AG20443 (cell line): ENCODE data around the gene ATP6V1D.
"Not testable (repeated sequence)": the region's sequence is repeated elsewhere in the genome, so short reads cannot be mapped to it uniquely, and the experiment has no call there.

Source experiments
- DNase-seq: peaks from one replicate; pipeline ENCODE4 v3.0.0; 2012; ENCODE audit warnings: low spot score, mixed read lengths

ATP6V1D gene

DNA sequence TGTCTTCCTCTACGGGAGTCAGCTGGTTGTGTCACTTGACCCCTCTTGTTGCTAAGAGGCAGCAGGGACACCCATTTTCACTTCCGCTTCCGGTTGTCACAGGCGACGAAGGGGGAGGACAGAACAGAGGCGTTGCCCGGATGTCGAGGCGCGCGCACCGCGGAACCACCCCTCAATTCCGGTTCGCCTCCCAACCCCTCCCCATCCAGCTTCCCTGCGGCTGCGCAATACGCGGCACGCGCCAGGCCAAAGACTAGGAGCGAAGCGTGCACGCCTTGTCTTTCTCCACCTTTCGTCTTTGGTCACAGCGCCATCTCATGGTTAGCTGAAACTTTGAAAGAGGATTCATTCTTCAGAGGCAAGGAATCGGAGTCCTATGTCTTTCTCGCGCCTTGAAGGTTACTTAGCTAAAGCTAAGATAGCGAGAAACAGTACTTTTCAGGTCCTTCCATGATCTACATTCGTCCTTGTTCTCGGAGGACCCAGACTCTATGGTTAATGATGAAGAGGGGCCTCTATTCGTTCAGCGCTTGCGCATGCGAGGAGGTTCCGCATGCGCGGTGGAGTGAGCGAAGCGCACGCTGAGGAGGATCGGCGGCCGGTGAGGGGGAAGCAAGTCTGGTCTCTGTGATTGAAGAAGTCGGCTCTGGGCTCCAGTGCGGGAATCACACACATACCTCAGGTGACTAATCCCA, at the start of gene ATP6V1D, which contains the start of gene EIF2S1:
TSS of gene ATP6V1D (minus strand) at position 30 of the 695 bp plus-strand sequence. CDS start 106 bp downstream, outside the sequence.
TSS of gene EIF2S1 (plus strand) at position 554 of the 695 bp plus-strand sequence. CDS start 4,440 bp downstream, outside the sequence.
- DNase-seq, result peak; percentile 99

DNA sequence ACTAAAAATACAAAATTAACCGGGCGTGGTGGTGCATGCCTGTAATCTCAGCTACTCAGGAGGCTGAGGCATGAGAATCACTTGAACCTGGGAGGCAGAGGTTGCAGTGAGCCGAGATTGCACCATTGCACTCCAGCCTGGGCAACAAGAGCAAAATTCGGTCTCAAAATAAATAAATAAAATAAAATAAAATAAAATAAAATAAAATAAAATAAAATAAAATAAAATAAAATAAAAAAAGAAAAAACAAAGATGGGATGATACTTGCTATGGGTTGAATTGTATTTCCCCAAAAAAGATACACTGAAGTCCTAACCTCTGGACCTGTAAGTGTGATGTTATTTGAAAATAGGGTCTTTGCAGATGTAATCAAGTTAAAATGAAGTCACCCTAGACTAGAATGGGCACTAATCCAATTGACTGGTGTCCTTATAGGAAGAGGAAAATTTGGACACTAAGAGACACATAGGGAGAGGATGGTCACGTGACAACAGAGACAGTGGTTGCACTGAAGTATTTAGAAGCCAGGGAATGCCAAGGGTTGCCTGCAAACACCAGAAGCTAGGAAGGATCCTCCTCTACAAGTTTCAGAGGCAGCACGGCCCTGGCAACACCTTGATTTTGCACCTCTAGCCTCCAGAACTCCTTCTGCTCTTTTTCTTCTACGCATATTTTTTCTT, 48.7 kb upstream of the ATP6V1D start:
- not testable (repeated sequence) for DNase-seq

DNA sequence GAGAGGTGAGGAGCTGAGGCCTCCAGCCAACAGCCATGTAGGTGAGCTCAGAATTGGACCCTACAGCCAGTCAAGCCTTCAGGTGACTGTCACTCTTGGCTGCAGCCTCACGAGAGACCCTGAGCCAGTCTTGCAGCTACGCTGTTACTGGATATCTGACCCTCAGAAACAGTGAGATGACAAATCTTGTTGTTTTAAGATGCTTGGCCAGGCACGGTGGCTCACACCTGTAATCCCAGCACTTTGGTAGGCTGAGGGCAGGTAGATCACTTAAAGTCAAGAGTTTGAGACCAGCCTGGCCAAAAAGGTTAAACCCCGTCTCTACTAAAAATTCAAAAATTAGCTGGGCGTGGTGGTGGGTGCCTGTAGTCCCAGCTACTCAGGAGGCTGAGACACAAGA, 46.2 kb upstream of the ATP6V1D start:
- no peak for DNase-seq

DNA sequence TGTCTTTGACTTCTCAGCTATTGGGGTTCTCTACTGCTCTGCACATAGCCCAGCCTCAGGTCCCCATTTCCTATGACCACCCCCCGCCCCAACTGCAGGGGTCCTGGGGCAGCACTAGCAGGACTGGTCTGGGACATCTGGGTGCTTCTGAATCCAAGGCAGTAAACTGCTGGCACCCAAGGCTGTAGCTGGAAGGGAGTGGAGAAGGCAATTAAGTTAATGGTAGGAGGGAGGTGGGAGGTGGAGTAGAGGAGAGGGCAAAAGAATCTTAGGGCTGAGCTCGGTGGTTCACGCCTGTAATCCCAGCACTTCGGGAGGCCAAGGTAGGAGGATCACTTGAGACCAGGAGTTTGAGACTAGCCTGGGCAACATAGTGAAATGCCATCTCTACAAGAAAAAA, 40.8 kb upstream of the ATP6V1D start:
- DNase-seq, result no peak

DNA sequence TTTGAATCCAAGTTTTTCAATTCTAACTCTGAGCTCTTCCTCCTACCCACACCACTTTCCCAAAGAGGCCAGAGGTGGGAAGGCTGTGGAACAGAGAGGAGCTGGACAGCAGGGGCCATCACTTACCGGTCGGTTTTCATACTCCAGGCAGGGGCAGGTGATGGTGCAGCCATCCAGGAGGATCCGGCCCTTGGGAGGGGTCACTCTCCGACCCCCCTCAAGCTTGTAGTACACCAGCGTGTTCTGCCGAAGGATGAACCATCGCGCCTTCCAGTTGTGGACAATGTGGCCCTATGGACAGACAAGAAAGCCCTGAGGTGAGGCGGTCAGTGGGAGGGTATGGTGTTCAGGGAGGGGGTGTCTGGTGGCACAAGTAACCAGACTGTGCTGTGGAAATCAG, 37.9 kb upstream of the ATP6V1D start:
- DNase-seq, result no peak

DNA sequence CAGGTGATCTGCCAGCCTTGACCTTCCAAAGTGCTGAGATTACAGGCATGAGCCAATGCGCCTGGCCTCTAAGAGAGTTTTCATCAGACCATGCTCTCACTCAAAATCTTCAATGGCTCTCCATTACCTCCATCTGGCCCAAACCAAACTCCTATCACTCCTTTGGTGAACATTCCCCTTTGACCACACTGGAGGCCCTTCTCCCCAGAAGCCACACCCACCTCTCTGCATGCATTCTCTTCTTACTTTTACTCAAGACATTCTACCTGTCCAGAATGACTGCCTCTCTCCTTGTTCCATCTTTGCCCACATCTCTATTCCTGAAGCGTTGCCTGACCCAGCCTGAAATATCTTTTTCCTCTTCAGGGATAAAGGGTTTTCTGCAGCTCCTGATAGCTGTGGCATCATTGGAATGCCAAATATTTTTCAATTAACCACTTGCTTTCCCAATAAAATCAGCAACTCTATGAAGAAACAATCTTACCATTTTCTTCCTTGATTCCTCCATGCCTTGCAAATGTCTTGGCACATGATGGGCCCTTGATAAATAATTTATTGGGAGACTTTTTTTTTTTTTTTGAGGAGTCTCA, 36.9 kb upstream of the ATP6V1D start:
- peak; percentile 69 for DNase-seq

DNA sequence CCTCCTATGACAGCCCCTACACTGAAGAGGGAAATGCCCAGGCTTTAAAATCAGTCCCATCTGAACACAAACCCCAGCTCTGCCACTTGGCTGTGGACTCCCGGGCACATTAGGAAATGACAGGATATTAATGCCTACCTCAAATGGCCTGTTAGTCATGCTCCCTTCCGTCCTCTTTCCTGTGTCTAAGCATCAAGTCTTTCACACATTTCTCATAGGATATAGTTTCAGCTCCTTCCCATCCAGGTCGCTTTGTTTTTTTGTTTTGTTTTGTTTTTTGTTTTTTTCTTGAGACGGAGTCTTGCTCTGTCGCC, 36.2 kb upstream of the ATP6V1D start:
- no peak for DNase-seq

DNA sequence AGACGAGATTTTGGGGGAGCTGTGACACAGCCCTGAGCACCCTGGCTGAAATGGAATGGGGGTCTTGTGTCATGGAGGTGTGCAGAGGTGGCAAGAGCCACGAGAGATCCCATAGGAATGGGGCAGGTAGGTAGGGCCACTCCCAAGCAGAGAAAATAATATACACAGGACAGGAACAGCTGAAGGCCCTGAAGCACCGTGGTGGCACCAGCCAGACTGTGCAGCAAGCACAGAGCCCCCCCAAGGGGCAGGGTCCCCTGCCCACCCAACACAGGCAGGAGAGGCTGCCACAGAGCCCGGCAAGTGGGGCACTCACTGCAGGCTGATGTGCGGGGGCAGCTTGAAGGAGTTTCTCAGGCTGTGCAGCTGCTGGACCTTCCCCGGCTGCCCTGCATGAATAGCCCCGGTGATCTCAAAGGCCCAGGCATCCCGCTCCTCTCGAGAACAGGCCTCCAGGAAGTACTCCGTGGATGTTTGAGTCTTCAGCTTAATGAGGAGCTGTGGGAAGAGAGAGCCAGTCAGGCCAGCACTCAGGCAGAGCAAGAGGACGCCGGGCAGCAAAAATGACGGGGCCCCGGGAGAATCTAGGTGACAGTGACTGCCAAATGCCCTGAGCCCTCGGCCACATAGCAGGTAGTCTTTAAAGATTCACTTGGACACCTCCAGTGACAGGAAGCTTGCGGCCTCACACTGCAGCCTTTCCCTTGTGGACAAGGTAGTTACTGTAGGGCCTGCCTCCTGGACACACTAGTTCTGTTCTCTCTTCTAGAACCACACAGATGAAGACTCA, 35.7 kb upstream of the ATP6V1D start:
- no peak for DNase-seq

DNA sequence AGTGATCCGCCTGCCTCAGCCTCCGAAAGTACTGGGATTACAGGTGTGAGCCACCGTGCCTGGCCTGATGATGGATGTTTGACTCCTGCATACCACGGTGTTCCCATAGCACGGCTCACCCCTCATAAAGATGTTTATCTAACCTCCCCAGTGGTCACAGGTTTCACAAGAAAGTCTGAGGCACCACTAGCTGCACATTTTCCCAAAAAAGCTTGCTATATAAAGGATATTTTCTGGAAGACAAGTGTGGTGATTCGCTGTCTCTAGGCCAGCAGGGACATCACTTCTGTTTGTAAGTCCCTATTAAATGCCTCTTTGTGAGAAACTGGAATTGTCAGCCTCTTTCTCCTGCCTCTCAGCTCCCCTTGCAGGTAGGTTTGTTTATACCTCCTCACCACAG, 34.1 kb upstream of the ATP6V1D start:
- no peak for DNase-seq

DNA sequence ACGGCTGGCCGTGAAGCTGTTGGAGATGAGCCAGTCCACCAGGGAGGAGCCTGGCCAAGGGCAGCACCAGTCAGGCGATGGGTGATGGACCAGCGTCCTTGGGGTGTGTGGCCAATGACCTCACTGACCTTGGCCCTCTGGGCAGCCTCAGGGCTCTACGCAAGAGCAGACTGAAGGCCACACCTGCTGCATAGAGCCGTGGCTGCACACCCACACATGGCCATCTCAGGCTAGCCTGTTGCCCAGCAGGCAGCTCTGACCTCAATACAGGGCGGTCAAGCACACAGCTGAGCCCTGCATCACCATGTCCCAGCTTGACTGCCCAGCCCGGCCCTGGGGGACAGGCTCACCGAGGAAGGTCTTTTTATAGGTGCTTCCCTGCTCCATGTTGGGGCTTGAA, 33.2 kb upstream of the ATP6V1D start:
- no peak for DNase-seq

DNA sequence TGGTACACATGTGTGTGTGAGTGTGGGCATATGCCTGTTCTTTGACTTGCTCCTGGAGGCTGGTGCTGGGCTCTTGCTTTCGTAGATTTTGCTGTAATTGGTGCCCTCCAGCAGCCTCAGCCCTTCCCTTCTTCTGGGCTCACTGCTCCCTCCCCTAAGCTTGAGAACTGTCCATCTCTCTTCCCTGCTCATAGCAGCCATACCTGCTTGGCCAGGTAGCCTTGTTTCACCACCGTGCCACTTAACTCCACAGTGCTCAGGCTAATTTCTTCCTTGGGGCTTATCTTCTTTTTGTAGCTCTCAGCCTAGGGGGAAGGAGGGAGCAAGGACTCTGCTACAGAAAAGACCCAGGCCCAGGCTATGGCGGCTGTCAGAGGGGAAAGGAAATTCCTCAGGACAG, 32.5 kb upstream of the ATP6V1D start:
- DNase-seq, result no peak

DNA sequence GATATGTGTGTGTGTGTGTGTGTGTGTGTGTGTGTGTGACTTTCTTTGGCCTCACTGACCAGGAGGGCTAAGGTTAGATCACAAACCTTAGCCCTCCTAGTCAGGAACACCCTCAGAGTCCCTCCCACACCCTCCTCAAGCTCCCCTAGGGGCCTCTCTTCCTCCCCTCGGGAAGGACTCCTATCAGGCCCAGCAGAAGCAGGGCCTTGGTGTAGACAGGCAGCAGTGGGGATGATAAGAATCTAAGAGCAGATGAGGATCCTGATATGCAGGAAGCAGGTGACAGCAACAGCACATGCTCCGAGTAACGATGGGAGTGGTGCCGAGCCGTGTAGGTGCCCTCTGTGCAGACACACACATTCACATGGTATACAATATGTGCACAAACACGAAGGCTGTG, 31.7 kb upstream of the ATP6V1D start:
- no peak for DNase-seq

DNA sequence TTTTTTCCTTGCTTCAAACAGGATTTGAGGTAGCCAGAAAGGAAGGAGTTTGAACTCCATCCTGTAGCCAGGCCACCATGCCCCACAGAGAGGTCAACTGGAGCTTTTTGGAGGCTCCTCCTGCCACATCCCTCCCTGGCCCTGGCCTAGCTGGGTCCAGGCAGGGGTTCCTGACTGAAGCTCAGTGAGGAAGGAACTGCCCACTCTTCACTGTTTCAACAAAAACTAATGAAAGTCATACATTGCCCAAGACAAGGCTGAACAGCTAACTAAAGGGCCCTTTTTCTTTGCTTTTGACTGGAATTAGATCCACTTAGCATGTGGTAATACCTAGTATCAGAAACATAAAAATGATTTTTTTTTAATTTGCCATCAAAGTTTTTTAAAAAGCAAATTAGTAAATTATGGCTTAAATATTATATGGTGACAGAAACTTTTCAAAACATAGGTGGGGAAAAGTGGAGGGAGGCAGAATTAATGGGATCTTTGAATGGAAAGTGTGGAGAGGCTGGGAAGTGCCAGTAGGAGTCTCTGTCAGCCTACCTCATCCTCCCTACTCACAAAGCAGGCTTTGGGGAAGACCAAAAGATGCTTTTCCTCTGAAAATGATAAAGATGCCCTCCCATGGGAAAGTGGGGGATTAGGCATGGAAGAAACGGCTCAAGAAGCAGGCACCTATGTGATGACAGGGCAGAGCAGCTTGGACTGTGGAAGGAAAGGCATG, 30.4 kb upstream of the ATP6V1D start:
- no peak for DNase-seq

DNA sequence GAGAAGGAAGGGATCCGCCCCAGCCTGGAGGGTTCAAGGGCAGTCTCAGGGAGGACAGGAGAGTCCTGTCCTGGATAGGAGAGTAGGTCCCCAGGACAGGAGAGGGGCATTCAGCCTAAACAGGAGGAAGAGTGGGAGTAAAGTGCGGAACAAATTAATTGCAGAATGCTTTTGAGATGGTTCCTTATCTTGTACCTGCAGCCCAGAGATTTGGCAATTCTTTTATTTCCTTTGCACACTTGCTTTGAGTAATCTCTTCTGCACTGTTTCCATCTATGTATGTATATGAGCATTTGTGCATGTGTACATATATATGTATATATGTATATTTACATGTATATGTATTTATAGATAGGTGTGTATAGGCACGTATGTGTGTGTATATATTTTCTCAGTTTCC, 29.7 kb upstream of the ATP6V1D start:
- DNase-seq, result no peak

DNA sequence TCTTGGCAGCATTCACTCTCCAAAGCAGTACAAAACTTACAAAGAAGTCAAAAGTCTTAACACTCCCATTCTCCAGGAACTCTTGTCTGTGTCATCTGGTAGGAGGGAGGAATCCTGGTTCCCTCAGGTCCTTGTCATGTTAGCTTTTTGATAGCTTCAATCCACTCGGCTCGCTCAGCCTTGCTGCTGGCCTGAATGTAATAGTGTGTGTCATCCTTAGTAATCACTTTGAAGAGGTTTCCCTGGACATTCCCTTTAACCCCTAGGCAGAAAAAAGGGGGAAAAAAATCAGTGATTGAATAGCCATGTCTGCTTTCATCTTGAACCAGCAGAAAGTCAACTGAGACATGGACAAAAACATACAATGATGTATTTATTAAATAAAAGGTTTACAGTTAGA, 27.6 kb upstream of the ATP6V1D start:
- no peak for DNase-seq

DNA sequence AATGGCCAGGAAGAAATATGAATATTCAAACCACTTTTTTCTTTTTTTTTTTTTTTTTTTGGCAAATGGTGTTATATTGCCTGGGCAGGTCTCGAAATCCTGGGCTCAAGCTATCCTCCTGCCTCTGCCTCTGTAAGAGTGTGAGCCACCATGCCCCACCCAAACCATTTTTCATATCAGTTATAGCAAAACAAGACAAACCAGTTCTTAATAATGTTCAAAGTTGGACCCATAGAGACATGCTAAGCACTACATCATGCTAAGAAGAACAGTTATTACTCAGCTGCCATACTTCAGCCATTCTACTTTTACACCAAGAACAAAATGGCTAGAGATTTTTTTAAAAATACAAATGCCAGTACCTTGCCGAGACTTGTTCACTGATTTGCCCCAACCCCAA, 26.0 kb upstream of the ATP6V1D start:
- no peak for DNase-seq

DNA sequence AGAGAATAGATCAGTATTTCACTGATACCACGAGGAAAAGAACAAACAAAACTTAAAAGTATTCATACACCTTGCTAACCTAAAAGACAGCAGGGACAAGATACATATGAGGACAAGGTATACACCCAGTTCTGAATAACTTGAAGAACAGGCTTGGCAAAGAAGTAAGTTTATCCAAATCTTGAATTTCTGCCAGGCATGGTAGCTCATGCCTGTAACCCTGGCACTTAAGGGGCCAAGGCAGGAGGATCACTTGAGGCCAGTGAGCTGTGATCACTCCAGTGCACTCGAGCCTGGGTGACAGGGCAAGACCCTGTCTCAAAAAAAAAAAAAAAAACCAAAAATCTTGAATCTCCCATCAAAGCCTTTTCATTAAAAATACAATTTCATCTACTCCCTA, 25.5 kb upstream of the ATP6V1D start:
- no peak for DNase-seq

DNA sequence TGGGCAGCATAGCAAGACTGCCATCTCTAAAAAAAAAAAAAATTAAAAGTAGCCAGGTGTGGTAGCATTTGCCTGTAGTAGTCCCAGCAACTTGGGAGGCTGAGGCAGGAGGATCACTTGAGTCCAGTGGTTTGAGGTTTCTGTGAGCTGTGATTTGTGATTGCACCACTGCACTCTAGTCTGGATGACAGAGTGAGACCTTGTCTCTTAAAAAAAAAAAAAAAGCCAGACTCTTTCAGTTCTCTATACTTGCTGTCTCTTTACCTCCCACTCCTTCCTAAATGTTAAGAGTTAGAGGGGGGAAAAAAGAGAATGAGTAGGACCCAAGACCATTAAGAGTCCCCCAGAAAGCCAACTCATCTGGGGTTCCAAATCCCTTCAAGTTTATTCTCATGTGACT, 18.3 kb upstream of the ATP6V1D start:
- DNase-seq, result no peak

DNA sequence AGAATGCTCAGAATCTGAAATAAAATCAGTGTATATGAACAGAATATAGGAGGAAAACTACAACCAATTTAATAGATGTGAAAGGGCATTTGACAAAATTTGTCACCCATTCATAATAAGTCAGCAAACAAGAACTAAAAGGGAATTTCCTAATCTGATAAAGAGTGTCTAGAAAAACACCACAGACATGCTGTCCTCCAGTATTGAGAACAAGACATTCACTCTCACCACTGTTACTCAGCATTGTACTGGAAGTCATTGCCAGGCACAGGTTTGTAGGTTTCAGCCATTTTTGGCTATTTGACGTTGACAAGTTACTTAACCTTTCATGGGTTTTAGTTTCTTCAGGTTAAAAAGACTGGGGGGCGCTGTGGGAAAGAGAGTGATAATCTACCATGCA, 13.7 kb upstream of the ATP6V1D start:
- DNase-seq, result no peak

DNA sequence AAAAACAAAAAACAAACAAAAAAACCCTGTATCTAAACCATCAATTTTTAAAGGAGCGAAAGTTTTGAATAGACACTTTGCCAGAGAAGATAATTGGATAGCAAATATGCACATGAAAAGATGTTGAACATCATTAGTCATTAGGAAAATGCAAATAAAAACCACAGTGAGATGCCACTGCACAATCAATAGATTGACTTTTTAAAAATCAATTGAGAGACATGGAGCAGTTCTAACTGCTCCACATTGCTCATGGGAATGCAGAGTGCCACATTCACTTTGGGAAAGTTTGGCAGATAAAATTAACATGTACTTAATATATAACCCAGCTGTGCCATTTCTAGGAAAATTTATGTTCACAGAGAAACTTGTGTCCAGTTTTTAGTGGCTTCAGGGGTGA, 13.2 kb upstream of the ATP6V1D start:
- DNase-seq, result no peak

DNA sequence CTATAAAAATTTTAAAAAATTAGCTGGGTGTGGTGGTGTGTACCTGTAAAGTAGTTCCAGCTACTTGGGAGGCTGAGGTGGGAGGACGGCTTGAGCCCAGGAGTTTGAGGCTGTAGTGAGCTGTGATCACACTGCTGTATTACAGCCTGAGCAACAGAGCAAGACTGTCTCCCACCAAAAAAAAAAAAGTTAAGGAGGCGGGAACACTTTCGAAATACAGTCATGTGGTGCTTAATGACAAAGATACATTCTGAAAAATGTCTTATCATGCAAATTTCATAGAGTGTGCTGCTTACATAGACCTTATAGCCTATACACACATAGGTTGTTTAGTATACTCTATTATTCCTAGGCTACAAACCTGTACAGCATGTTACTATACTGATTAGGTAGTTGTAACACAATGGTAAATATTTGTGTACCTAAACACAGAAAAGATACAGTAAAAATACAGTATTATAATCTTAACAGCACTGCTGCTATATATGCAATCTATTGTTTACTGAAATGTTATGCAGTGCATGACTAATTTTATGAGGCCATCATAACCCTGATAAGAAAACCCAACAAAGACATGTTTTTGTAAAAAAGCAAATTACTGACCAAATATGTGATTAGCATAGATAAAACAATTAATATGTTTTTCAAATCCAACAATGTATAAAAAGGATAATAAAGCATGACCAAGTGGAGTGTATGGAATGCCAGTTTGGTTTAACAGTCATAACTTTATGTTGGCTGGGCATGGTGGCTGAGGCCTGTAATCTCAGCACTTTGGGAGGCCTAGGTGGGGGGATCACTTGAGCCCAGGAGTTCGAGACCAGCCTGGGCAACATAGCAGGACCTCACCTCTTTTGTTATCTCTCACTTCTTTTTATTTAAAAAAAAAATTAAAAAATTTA, 11.9 kb upstream of the ATP6V1D start:
- DNase-seq, result no peak
